GM19397 (cell line): ENCODE data around the gene DYRK1A.

Source experiments
- ATAC-seq: cut with Tn5 transposase; IDR thresholded peaks from one replicate; pipeline ENCODE4 v1.9.1; 2021; ENCODE audit warnings: mild to moderate bottlenecking, moderate library complexity; ENCODE audit not compliant: unreplicated experiment

The DYRK1A gene

DNA sequence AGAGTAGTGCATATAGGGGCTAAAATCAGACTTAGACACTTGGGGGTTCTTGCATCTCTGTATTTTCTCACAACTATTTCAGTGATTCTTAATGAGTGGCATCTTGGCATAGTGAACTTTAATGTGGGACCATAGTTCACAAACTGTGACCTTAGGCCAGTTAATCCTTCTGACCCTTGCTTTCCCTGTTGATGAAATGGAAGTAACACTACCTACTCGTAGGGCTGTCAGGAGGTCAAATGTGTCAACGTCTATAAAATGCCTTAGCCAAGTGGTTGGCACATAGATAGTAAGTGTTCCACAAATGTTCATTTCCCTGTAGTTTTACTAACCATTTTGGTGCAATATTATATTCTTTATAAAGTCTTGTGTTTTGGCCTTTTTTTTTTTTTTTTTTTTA lies 49.4 kb downstream of the DYRK1A start:
- ATAC-seq = no peak

GRCh38 chr21:37416914-37417313 lies 50.3 kb downstream of the DYRK1A start:
- ATAC-seq = no peak

DNA sequence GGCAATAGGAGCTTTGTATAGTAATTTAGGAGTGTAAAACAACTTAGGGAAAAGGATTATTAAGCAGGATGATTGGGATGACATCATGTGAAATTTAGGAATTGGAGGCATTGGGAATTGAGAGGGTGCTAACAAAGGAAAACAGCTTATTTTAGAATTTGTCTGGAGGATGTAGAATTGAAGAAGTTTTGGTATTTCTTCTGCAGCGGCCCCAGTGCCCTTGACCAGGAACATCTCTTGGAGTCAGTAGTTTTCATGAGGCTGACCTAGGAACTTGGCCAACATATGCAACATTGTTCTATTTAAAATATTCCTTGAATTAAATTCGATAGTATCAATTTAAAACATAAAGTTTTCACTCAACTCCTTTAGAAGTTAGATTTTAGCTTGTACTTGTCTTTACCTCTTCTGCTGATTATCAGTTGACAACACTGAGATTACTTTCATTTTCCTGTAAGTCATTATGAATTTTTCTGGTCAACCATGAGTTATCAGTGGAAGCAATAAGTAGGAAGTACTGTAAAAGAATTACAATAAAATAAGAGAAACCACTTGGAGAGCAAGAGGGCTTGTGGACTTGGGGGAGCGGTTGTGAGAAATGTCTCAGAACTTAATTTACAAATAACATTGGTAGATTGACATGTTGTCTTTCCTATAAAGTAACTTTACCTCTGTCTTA lies 52.8 kb downstream of the DYRK1A start:
- no peak for ATAC-seq

DNA sequence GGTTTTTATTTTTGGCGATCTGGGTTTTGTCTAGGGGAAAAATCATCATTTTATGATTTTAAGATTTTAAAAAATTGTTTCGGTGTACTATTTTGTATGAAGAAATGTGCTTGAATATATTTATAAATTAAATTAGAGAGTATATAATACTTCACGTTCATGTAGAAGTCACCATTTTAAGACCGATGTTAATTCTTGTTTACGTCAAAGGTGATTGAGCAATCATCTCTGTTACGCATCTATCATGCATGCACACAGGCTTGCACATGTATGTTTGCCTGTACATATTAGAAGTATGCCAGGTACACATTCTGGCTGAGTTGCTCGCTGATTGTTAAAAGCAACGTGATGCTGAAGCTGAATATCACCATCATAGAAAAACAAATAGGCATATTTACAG lies 54.7 kb downstream of the DYRK1A start:
- ATAC-seq = no peak

- ATAC-seq = no peak
Measured at GRCh38 chr21:37422382-37422781, 55.8 kb downstream of the DYRK1A start.

DNA sequence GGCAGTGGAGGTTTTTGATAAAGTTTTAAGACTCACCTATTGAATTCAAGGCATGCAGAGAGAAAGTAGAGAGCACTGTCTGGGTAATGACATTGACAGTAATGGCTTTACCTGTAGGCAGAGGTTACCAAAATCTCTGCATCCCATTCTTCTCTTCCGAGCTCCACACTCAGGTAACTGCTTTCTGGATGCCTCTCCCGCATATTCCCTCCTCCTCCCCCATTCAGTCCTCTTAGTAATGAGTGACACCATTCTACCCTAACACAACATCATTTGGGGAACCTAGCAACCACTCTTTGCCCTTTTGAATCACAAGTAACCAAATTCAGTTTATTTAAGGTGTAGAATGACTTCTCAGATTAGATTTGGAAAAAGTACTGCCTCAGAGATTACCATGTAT lies 56.5 kb downstream of the DYRK1A start:
- no peak for ATAC-seq

- ATAC-seq = no peak
Measured at GRCh38 chr21:37424396-37424795, 57.8 kb downstream of the DYRK1A start.

- no peak for ATAC-seq
Measured at GRCh38 chr21:37425001-37425400, 58.4 kb downstream of the DYRK1A start.

DNA sequence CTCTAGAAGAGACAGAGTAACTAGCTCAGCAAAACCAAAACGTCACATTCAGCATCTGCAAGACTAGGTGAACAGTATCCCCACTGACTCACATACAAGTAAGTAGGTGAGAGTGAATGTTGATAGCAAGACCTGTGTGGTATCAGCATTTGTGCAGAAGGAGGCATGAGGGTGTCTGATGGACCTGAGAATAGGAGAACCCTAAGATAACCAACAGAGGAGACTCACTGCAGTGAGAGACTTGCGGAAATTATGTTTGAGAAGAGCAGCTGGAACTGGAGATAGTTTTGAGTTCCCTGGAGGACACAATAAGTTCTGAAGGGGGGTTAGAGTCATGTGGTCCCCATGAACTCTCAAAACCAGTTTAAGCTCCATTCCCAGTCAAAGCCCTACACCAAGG lies 59.1 kb downstream of the DYRK1A start:
- ATAC-seq = no peak

DNA sequence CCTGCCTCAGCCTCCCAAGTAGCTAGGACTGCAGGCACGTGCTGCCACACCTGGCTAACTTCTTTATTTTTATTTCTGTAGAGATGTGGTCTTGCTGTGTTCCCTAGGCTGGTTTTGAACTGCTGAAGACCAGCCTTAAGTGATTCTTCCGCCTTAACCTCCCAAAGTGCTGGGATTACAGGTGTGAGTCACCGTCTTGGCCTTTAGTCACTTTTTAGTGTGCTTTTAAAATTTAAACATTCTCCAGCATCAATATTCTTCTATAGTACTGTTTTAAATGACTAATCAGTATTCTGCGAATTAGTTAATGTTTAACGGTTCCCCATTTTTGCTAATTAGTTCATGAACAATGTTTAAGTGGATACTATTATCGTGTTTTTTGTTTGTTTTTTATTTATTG lies 60.6 kb downstream of the DYRK1A start:
- ATAC-seq = no peak

DNA sequence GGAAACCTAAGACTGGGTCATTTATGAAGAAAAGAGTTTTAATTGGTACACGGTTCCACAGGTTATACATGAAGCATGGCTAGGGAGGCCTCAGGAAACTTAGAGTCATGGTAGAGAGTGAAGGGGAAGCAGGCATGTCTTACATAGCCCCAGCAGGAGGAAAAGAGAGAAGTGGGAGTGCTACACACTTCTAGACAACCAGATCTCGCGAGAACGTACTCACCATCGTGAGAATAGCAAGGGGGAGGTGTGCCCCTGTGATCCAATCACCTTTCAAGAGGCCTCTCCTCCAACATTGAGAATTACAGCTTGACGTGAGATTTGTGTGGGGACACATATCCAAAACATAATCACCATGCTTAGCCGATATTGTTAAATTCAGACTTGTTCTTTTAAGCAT lies 62.8 kb downstream of the DYRK1A start:
- ATAC-seq = no peak

DNA sequence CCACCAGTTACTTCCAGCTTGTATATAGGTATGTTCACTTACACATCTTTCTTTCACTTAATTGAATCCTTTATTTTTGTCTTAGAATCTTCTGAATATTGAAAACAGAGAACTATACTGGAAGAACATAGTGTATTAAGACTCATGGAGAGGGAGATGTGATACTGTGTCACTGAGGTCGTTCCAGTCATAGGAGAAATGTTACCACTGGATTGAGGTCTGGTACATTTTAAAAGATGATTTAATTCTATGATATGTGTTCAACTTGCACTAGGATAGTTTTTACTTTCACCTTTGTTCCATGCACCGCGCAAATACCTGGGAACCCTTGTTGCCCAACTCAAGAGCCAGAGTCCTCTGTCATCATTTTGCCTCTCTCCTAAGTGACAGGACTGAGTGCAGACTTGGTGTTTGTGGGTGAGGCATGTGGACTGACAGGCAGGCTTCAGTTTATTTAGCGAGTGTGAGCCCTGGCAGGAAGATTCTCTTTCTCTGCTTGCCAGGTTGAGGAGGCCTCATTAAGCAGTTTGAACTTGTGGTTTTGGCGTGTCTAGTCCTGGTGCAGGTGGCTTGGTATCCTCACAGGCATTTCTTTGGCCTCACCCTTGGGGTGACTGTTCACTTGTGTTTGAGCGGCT lies 63.7 kb downstream of the DYRK1A start:
- no peak for ATAC-seq

GRCh38 chr21:37431243-37431642 lies 64.7 kb downstream of the DYRK1A start:
- no peak for ATAC-seq

DNA sequence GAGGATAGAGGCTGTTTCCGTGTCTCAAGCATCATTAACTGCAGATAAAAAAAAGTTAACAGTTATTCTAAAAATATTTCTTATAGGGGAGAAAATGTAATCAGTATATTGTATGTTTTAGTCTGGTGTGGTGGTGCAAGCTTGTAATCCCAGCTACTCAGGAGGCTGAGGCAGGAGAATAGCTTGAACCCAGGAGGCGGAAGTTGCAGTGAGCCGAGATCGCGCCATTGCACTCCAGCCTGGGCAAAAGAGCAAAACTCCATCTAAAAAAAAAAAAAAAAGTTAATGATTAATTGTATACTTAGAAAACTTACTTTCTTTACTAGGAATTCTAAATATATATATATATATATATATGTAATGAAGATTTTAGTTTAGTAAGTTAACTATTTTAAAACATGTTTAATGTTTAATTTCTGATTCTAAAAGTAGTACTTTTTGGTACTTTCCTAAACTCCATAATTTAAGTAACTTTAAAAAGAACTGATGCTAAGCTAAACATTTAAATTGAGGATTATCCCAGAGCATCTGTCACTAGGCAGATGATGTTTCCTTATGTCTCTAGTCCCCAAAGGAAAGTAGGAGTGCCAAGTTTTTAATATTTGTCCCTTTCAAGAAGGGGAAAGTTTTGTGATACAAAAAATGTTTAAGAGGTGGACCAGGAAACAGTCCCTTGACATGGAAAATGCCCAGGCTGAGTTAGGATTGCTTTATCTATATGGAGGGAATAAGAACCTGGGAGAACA lies 66.3 kb downstream of the DYRK1A start:
- ATAC-seq = no peak

- ATAC-seq = no peak
Measured at GRCh38 chr21:37433456-37433840, 66.9 kb downstream of the DYRK1A start.

GRCh38 chr21:37435120-37435519 lies 68.5 kb downstream of the DYRK1A start:
- ATAC-seq = no peak

- no peak for ATAC-seq
Measured at GRCh38 chr21:37435711-37436110, 69.1 kb downstream of the DYRK1A start.

- ATAC-seq = no peak
Measured at GRCh38 chr21:37436174-37436573, 69.6 kb downstream of the DYRK1A start.

GRCh38 chr21:37437376-37438080 lies 71.0 kb downstream of the DYRK1A start:
- ATAC-seq = no peak

DNA sequence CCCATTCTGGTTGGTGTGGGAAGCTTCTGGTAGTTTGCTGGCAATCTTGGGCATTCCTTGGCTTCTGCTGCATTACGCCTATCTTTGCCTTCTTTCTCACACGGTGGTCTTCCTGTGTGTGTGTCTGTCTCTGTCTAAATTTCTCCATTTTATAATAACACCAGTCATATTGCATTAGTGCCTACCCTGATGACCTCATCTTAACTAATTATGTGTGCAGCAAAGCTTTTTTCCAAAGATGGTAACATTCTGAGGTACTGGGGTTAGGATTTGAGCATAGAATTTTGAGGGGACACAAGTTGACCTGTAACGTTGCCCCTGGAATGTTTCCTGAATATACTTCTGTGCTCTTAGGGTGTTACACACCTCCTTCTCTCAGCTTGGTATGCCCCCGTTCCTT lies 77.1 kb downstream of the DYRK1A start:
- no peak for ATAC-seq

GRCh38 chr21:37445228-37445627 lies 78.7 kb downstream of the DYRK1A start:
- ATAC-seq = no peak

GRCh38 chr21:37446552-37446951 lies 80.0 kb downstream of the DYRK1A start:
- ATAC-seq = no peak
